ENCODE data around the gene SEPTIN8. TPM values are rescaled to one million over a fixed set of nuclear protein-coding genes. Genes with fewer than 3 reads are reported as not detected.
A peak's percentile ranks its signal among the peaks of the same experiment; 100 is the strongest.

SEPTIN8 gene
- total RNA-seq, 1 experiment from 2014 or later = 38.2 TPM

- no peak overlapping the region for H3K56ac ChIP-seq (ENCODE audit: insufficient read length, low read depth, low read length)
- no peak overlapping the region for H3K4me2 ChIP-seq (ENCODE audit: insufficient read depth, insufficient read length, low read length)
- H3K9ac ChIP-seq (ENCODE audit: extremely low read depth, insufficient read length, low read length) = no peak overlapping the region
- H3K27ac ChIP-seq (ENCODE audit: insufficient read length, low read depth, low read length) = no peak overlapping the region
- no peak overlapping the region for H3K14ac ChIP-seq (ENCODE audit: insufficient read depth, low read length)
- no peaks in the 10 kb centered on the region for H3K9me3 ChIP-seq (ENCODE audit: control insufficient read depth, low read depth, low read length)
- peak; percentile 68 for DNase-seq
- H2BK20ac ChIP-seq (ENCODE audit: low read depth, low read length, poor library complexity, severe bottlenecking) = no peak overlapping the region
- WGBS (ENCODE audit: extremely low coverage, insufficient read length, low lambda C conversion rate) = no CpG with 5 or more reads among the region's 8 CpGs
- TF ChIP-seq CTCF (conservative IDR thresholded peaks at IDR 0.05) = no peak
- peaks cover 25 to 32% of the 10 kb centered on the region in 2 experiments for H3K4me1 Mint-ChIP-seq
- H2AK5ac ChIP-seq (ENCODE audit: insufficient read length, low read length) = no peak overlapping the region
- no peak overlapping the region for H2BK120ac ChIP-seq (ENCODE audit: low read depth, low read length, poor library complexity, severe bottlenecking)
- H3K79me1 ChIP-seq (ENCODE audit: insufficient read depth, low read depth, low read length, poor library complexity, severe bottlenecking) = peaks cover 2% of the 10 kb centered on the region
- H3K79me2 ChIP-seq (ENCODE audit: insufficient read depth, low read length) = peaks cover 2% of the 10 kb centered on the region; the same call in 1 of the 2 replicates
- no peak overlapping the region for H4K8ac ChIP-seq (replicated peaks; ENCODE audit: insufficient read length, low read depth, low read length)
- no peak overlapping the region for H3T11ph ChIP-seq (ENCODE audit: low read length)
- H3K27me3 Mint-ChIP-seq (ENCODE audit: low read depth) = peaks cover 43% of the 10 kb centered on the region
- peaks cover 5% of the 10 kb centered on the region for H3K23me2 ChIP-seq (ENCODE audit: insufficient read length, low read depth, low read length, poor library complexity, severe bottlenecking)
- H3K27me3 ChIP-seq (ENCODE audit: insufficient read depth, low read length) = peaks cover 3% of the 10 kb centered on the region; the same call in 1 of the 2 replicates
- H3K18ac ChIP-seq (ENCODE audit: insufficient read length, low read depth, low read length) = no peak overlapping the region
- H3K4me3 Mint-ChIP-seq = no peak overlapping the region
- H3K4ac ChIP-seq (ENCODE audit: low read depth, low read length) = no peak overlapping the region
- no peaks in the 10 kb centered on the region; a peak in 1 of 7 replicates for H3K36me3 Mint-ChIP-seq (ENCODE audit: insufficient read depth in 1 of 3, low read depth in 3 of 3)
- H4K20me1 ChIP-seq (ENCODE audit: control insufficient read depth, insufficient read depth, insufficient read length) = no peaks in the 10 kb centered on the region
- peaks cover 8% of the 10 kb centered on the region; the same call in 1 of the 2 replicates for H3K4me1 ChIP-seq (ENCODE audit: insufficient read depth, low read length)
- H2BK12ac ChIP-seq (ENCODE audit: insufficient read length, low read depth, low read length) = no peak overlapping the region
- no peak overlapping the region for H4K5ac ChIP-seq (ENCODE audit: insufficient read length, low read depth, low read length)
- no peak overlapping the region for H2AFZ ChIP-seq (ENCODE audit: low read length)
- H3K27ac Mint-ChIP-seq = peak overlapping the region in 1 of 3 experiments; percentile 15; a peak in 1 of 7 replicates
- no peaks in the 10 kb centered on the region for H3K9me3 Mint-ChIP-seq
- no peak overlapping the region for H2BK15ac ChIP-seq (ENCODE audit: low read depth, low read length)
- no peak overlapping the region for H2BK5ac ChIP-seq (ENCODE audit: insufficient read length, low read length)
- no peak overlapping the region for H4K91ac ChIP-seq (ENCODE audit: insufficient read length, low read depth, low read length)
- H3K23ac ChIP-seq (ENCODE audit: insufficient read length, low read depth, low read length) = no peak overlapping the region
Measured at GRCh38 chr5:132771503-132771998, 5.5 kb downstream of the SEPTIN8 start.

Measured in H9 (cell line).